ENCODE results near the gene DDIT3. TPM values are rescaled to one million over a fixed set of nuclear protein-coding genes. Genes with fewer than 3 reads are reported as not detected.
"Not testable (repeated sequence)": the region's sequence is repeated elsewhere in the genome, so short reads cannot be mapped to it uniquely, and the experiment has no call there.

DDIT3 gene
- total RNA-seq, 2 experiments from 2014 or later = 28.0 TPM

GRCh38 chr12:57512665-57513064 lies 7.6 kb downstream of the DDIT3 start:
- intact Hi-C loops (cut with micrococcal nuclease) = no loop called here
- ChIA-PET CTCF (interaction anchor here (1.0 kb wide), 1 partner anchor 54 kb away, joined by 3 read pairs; the partner anchor contains the start of gene GLI1), POLR2A (interaction anchor here (0.7 to 2.0 kb wide), 4 partner anchors 8 to 33 kb away, joined by 3 to 6 read pairs (median 4); partner anchors contain the start of genes ARHGAP9 and MARS1)
- TF ChIP-seq CTCF (IDR thresholded peaks at IDR 0.05) = no peak
- Mint-ChIP-seq H3K4me1 (ENCODE audit: low read depth) (peaks cover 16% of the 10 kb centered on the region), H3K27ac (peak overlapping the region; percentile 57), H3K27me3 (no peaks in the 10 kb centered on the region), H3K9me3 (no peaks in the 10 kb centered on the region), H3K4me3 (no peak overlapping the region), H3K36me3 (ENCODE audit: low read depth) (peaks cover 68% of the 10 kb centered on the region)
- ATAC-seq = no peak
- no peak for DNase-seq

- no peaks in the 10 kb centered on the region for H3K9me3 Mint-ChIP-seq
- no peak overlapping the region for H3K4me3 Mint-ChIP-seq
- H3K27ac Mint-ChIP-seq = peak overlapping the region; percentile 57
- POLR2A ChIA-PET = interaction anchor here (0.7 to 2.0 kb wide), 4 partner anchors 22 to 35 kb away, joined by 3 to 6 read pairs (median 4); partner anchors contain the start of genes ARHGAP9 and MARS1
- intact Hi-C loops (cut with micrococcal nuclease) = no loop called here
- CTCF ChIA-PET = interaction anchor here (0.6 kb wide), 1 partner anchor 20 kb away, joined by 3 read pairs; no protein-coding TSS in a partner anchor
- H3K27me3 Mint-ChIP-seq = no peaks in the 10 kb centered on the region
- TF ChIP-seq CTCF (IDR thresholded peaks at IDR 0.05) = no peak
- no peak for DNase-seq
- ATAC-seq = no peak
- H3K4me1 Mint-ChIP-seq (ENCODE audit: low read depth) = peaks cover 7% of the 10 kb centered on the region
- H3K36me3 Mint-ChIP-seq (ENCODE audit: low read depth) = peaks cover 60% of the 10 kb centered on the region
Observed at GRCh38 chr12:57511588-57512325, 8.6 kb downstream of the DDIT3 start.

GRCh38 chr12:57511161-57511560 lies 9.2 kb downstream of the DDIT3 start:
- CTCF ChIA-PET = interaction anchor here (0.6 kb wide), 1 partner anchor 20 kb away, joined by 3 read pairs; no protein-coding TSS in a partner anchor
- no peaks in the 10 kb centered on the region for H3K27me3 Mint-ChIP-seq
- no peak for DNase-seq
- H3K4me3 Mint-ChIP-seq = no peak overlapping the region
- TF ChIP-seq CTCF (IDR thresholded peaks at IDR 0.05) = no peak
- no peaks in the 10 kb centered on the region for H3K9me3 Mint-ChIP-seq
- H3K4me1 Mint-ChIP-seq (ENCODE audit: low read depth) = peaks cover 7% of the 10 kb centered on the region
- intact Hi-C loops (cut with micrococcal nuclease) = no loop called here
- ATAC-seq = no peak
- POLR2A ChIA-PET = interaction anchor here (1.0 to 1.4 kb wide), 2 partner anchors 35 to 39 kb away, joined by 3 to 4 read pairs; no protein-coding TSS in a partner anchor
- peaks cover 57% of the 10 kb centered on the region for H3K36me3 Mint-ChIP-seq (ENCODE audit: low read depth)
- no peak overlapping the region for H3K27ac Mint-ChIP-seq

GRCh38 chr12:57507796-57508195 lies 12.5 kb downstream of the DDIT3 start:
- H3K27me3 Mint-ChIP-seq; H3K27ac Mint-ChIP-seq; intact Hi-C loops (cut with micrococcal nuclease); DNase-seq; H3K4me1 Mint-ChIP-seq (ENCODE audit: low read depth); CTCF ChIA-PET; H3K9me3 Mint-ChIP-seq; H3K4me3 Mint-ChIP-seq; POLR2A ChIA-PET; ATAC-seq: not testable (repeated sequence)
- H3K36me3 Mint-ChIP-seq (ENCODE audit: low read depth) = peaks cover 52% of the 10 kb centered on the region

- H3K4me3 Mint-ChIP-seq; DNase-seq; intact Hi-C loops (cut with micrococcal nuclease); H3K9me3 Mint-ChIP-seq; H3K27ac Mint-ChIP-seq; H3K27me3 Mint-ChIP-seq; CTCF ChIA-PET; H3K4me1 Mint-ChIP-seq (ENCODE audit: low read depth); ATAC-seq: not testable (repeated sequence)
- H3K36me3 Mint-ChIP-seq (ENCODE audit: low read depth) = peaks cover 48% of the 10 kb centered on the region
- POLR2A ChIA-PET = interaction anchor here (1.0 to 1.1 kb wide), 2 partner anchors 9 to 19 kb away, joined by 4 to 5 read pairs; partner anchors contain the start of gene MARS1
Observed at GRCh38 chr12:57506541-57506940, 13.8 kb downstream of the DDIT3 start.

GRCh38 chr12:57502311-57502969 lies 17.9 kb downstream of the DDIT3 start:
- H3K9me3 Mint-ChIP-seq; ATAC-seq; H3K27me3 Mint-ChIP-seq; DNase-seq; H3K4me1 Mint-ChIP-seq (ENCODE audit: low read depth); H3K4me3 Mint-ChIP-seq; intact Hi-C loops (cut with micrococcal nuclease): not testable (repeated sequence)
- H3K27ac Mint-ChIP-seq = peak overlapping the region; percentile 24
- H3K36me3 Mint-ChIP-seq (ENCODE audit: low read depth) = peaks cover 66% of the 10 kb centered on the region
- POLR2A ChIA-PET = interaction anchor here (0.9 to 3.4 kb wide), 3 partner anchors 12 to 44 kb away, joined by 3 to 26 read pairs (median 4); partner anchors contain the start of gene DCTN2
- CTCF ChIA-PET = interaction anchor here (1.4 kb wide), 1 partner anchor 81 kb away, joined by 5 read pairs; no protein-coding TSS in a partner anchor

Measured in activated CD8-positive, alpha-beta T cell treated with anti-CD3 and anti-CD28 coated beads for 36 hours (primary cell).